HEK293 (cell line): Measurements from ENCODE around the gene TOR4A.

ENCODE experiments used
- KLF7 ChIP-seq: fragments of 450-650 bp; formaldehyde crosslinking; IDR thresholded peaks from 2 replicates; pipeline ENCODE4 v1.5.1; 2016; ENCODE audit warnings: missing biosample characterization, missing genetic modification characterization, borderline replicate concordance
- MYNN ChIP-seq: fragments of 450-650 bp; formaldehyde crosslinking; IDR thresholded peaks from 2 replicates; pipeline ENCODE4 v1.5.1; 2016; ENCODE audit warnings: missing biosample characterization, missing genetic modification characterization, borderline replicate concordance
- PRDM2 ChIP-seq: fragments of 450-650 bp; formaldehyde crosslinking; IDR thresholded peaks from 2 replicates; pipeline ENCODE4 v1.5.1; 2016; ENCODE audit warnings: missing biosample characterization, missing genetic modification characterization, borderline replicate concordance
- TRIM28 ChIP-seq: IDR thresholded peaks from 2 replicates; pipeline ENCODE4 v1.6.1; 2011; ENCODE audit warnings: low read length, control low read depth, borderline replicate concordance
- YY1 ChIP-seq: fragments of 450-650 bp; formaldehyde crosslinking; IDR thresholded peaks from 2 replicates; pipeline ENCODE4 v1.5.1; 2018; ENCODE audit warnings: missing biosample characterization, missing genetic modification characterization
- ZFP37 ChIP-seq: fragments of 450-650 bp; formaldehyde crosslinking; IDR thresholded peaks from 2 replicates; pipeline ENCODE4 v1.5.1; 2016; ENCODE audit warnings: missing biosample characterization, missing genetic modification characterization
- ZFP69B ChIP-seq: fragments of 450-650 bp; formaldehyde crosslinking; IDR thresholded peaks from 2 replicates; pipeline ENCODE4 v1.5.1; 2016; ENCODE audit warnings: missing biosample characterization, missing genetic modification characterization
- ZIC2 ChIP-seq: fragments of 450-650 bp; formaldehyde crosslinking; IDR thresholded peaks from 2 replicates; pipeline ENCODE4 v1.5.1; 2016; ENCODE audit warnings: missing biosample characterization, missing genetic modification characterization
- ZNF16 ChIP-seq: fragments of 450-650 bp; formaldehyde crosslinking; IDR thresholded peaks from 2 replicates; pipeline ENCODE4 v1.5.1; 2016; ENCODE audit warnings: low read depth, missing biosample characterization, missing genetic modification characterization
- ZNF169 ChIP-seq: fragments of 450-650 bp; formaldehyde crosslinking; IDR thresholded peaks from 2 replicates; pipeline ENCODE4 v1.5.1; 2016; ENCODE audit warnings: missing biosample characterization, missing genetic modification characterization
- ZNF311 ChIP-seq: fragments of 450-650 bp; formaldehyde crosslinking; IDR thresholded peaks from 2 replicates; pipeline ENCODE4 v1.5.1; 2017; ENCODE audit warnings: missing biosample characterization, missing genetic modification characterization, borderline replicate concordance
- ZNF354C ChIP-seq: fragments of 450-650 bp; formaldehyde crosslinking; IDR thresholded peaks from 2 replicates; pipeline ENCODE4 v1.5.1; 2016; ENCODE audit warnings: missing biosample characterization, missing genetic modification characterization, low read depth, borderline replicate concordance
- ZNF37A ChIP-seq: fragments of 450-650 bp; IDR thresholded peaks from 2 replicates; pipeline ENCODE4 v1.5.1; 2018; ENCODE audit warnings: missing biosample characterization, missing genetic modification characterization
- ZNF404 ChIP-seq: fragments of 450-650 bp; formaldehyde crosslinking; IDR thresholded peaks from 2 replicates; pipeline ENCODE4 v1.5.1; 2017; ENCODE audit warnings: missing biosample characterization, missing genetic modification characterization
- ZNF48 ChIP-seq: fragments of 450-650 bp; formaldehyde crosslinking; IDR thresholded peaks from 2 replicates; pipeline ENCODE4 v1.5.1; 2016; ENCODE audit warnings: missing biosample characterization, missing genetic modification characterization
- ZNF521 ChIP-seq: fragments of 450-650 bp; formaldehyde crosslinking; IDR thresholded peaks from 2 replicates; pipeline ENCODE4 v1.5.1; 2017; ENCODE audit warnings: missing biosample characterization, mild to moderate bottlenecking, missing genetic modification characterization
- ZNF596 ChIP-seq: fragments of 450-650 bp; IDR thresholded peaks from 2 replicates; pipeline ENCODE4 v1.5.0; 2018; ENCODE audit warnings: missing biosample characterization, mild to moderate bottlenecking, missing genetic modification characterization, moderate library complexity
- ZNF692 ChIP-seq: fragments of 450-650 bp; formaldehyde crosslinking; IDR thresholded peaks from 2 replicates; pipeline ENCODE4 v1.5.1; 2016; ENCODE audit warnings: missing biosample characterization, missing genetic modification characterization
- ZNF777 ChIP-seq: fragments of 450-650 bp; formaldehyde crosslinking; IDR thresholded peaks from 2 replicates; pipeline ENCODE4 v1.5.1; 2017; ENCODE audit warnings: missing biosample characterization, missing genetic modification characterization, borderline replicate concordance
- ZNF830 ChIP-seq: fragments of 450-650 bp; IDR thresholded peaks from 2 replicates; pipeline ENCODE4 v1.5.0; 2018; ENCODE audit warnings: missing biosample characterization, missing genetic modification characterization, low read depth, mild to moderate bottlenecking, moderate library complexity
- ZSCAN18 ChIP-seq: fragments of 450-650 bp; formaldehyde crosslinking; IDR thresholded peaks from 2 replicates; pipeline ENCODE4 v1.5.1; 2016; ENCODE audit warnings: missing biosample characterization, missing genetic modification characterization
- ZXDB ChIP-seq: fragments of 450-650 bp; formaldehyde crosslinking; IDR thresholded peaks from 2 replicates; pipeline ENCODE4 v1.5.1; 2016; ENCODE audit warnings: missing biosample characterization, missing genetic modification characterization
- TF ChIP-seq, protein P1 (sequence below): fragments of 450-650 bp; formaldehyde crosslinking; IDR thresholded peaks from 2 replicates; pipeline ENCODE4 v1.5.1; 2016; ENCODE audit warnings: missing biosample characterization, missing genetic modification characterization
- TF ChIP-seq, protein P2 (sequence below): fragments of 450-650 bp; IDR thresholded peaks from 2 replicates; pipeline ENCODE4 v1.5.1; 2018; ENCODE audit warnings: missing biosample characterization, missing genetic modification characterization
- TF ChIP-seq, protein P3 (sequence below): fragments of 450-650 bp; formaldehyde crosslinking; IDR thresholded peaks from 2 replicates; pipeline ENCODE4 v1.5.1; 2017; ENCODE audit warnings: missing biosample characterization, missing genetic modification characterization

The TOR4A gene

DNA sequence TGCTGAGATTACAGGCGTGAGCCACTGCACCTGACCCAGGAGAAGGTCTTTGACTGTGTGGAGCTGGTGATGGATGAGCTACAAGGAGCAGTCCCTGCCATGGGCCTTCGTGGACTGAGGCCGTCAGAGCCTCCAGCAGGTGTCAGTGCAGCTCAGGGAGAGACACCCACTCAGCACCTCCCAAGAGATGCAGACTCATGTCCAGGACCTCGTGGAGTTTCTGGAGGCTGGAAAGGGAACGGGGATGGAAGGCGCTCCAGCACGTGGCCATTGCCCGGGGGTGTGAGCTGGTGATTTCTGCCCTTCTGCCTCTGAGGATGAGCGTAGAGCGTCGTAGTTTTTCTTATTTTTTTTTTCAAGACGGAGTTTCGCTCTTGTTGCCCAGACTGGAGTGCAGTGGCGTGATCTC, 9.5 kb downstream of the TOR4A start (continued):
- TF ChIP-seq MYNN (tag by site-specific recombination) (no peak; the same call in 1 of the 2 replicates), ZNF169 (tag by site-specific recombination) (no peak), ZNF354C (no peak), ZNF48 (tag by site-specific recombination) (no peak), ZNF521 (tag by site-specific recombination) (no peak), ZFP37 (tag by site-specific recombination) (no peak), PRDM2 (no peak), ZNF830 (tag by site-specific recombination) (no peak), ZNF692 (tag by site-specific recombination) (0 out of 2 replicates have a peak, but pooled peaks have one; percentile 17), ZIC2 (tag by site-specific recombination) (no peak), TRIM28 (no peak), ZNF596 (tag by site-specific recombination) (no peak), ZNF37A (tag by site-specific recombination) (no peak), YY1 (tag by site-specific recombination) (no peak), ZFP69B (no peak), ZNF311 (tag by site-specific recombination) (no peak), ZSCAN18 (no peak), ZNF404 (no peak), KLF7 (tag by site-specific recombination) (no peak), ZNF16 (tag by site-specific recombination) (no peak), ZXDB (tag by site-specific recombination) (no peak), ZNF777 (tag by site-specific recombination) (no peak)
- TF ChIP-seq, protein P1, sequence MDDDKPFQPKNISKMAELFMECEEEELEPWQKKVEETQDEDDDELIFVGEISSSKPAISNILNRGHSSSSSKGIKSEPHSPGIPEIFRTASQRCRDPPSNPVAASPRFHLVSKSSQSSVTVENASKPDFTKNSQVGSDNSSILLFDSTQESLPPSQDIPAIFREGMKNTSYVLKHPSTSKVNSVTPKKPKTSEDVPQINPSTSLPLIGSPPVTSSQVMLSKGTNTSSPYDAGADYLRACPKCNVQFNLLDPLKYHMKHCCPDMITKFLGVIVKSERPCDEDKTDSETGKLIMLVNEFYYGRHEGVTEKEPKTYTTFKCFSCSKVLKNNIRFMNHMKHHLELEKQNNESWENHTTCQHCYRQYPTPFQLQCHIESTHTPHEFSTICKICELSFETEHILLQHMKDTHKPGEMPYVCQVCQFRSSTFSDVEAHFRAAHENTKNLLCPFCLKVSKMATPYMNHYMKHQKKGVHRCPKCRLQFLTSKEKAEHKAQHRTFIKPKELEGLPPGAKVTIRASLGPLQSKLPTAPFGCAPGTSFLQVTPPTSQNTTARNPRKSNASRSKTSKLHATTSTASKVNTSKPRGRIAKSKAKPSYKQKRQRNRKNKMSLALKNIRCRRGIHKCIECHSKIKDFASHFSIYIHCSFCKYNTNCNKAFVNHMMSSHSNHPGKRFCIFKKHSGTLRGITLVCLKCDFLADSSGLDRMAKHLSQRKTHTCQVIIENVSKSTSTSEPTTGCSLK = no peak
- TF ChIP-seq, protein P2, sequence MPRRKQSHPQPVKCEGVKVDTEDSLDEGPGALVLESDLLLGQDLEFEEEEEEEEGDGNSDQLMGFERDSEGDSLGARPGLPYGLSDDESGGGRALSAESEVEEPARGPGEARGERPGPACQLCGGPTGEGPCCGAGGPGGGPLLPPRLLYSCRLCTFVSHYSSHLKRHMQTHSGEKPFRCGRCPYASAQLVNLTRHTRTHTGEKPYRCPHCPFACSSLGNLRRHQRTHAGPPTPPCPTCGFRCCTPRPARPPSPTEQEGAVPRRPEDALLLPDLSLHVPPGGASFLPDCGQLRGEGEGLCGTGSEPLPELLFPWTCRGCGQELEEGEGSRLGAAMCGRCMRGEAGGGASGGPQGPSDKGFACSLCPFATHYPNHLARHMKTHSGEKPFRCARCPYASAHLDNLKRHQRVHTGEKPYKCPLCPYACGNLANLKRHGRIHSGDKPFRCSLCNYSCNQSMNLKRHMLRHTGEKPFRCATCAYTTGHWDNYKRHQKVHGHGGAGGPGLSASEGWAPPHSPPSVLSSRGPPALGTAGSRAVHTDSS (tag by site-specific recombination) = no peak
- TF ChIP-seq, protein P3, sequence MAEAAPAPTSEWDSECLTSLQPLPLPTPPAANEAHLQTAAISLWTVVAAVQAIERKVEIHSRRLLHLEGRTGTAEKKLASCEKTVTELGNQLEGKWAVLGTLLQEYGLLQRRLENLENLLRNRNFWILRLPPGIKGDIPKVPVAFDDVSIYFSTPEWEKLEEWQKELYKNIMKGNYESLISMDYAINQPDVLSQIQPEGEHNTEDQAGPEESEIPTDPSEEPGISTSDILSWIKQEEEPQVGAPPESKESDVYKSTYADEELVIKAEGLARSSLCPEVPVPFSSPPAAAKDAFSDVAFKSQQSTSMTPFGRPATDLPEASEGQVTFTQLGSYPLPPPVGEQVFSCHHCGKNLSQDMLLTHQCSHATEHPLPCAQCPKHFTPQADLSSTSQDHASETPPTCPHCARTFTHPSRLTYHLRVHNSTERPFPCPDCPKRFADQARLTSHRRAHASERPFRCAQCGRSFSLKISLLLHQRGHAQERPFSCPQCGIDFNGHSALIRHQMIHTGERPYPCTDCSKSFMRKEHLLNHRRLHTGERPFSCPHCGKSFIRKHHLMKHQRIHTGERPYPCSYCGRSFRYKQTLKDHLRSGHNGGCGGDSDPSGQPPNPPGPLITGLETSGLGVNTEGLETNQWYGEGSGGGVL (tag by site-specific recombination) = no peak
